ENCODE results near the gene ANTXR1. TPM values are rescaled to one million over a fixed set of nuclear protein-coding genes. Genes with fewer than 3 reads are reported as not detected.

ANTXR1 gene
- total RNA-seq, 1 experiment from 2014 or later, result 37.3 TPM

DNA sequence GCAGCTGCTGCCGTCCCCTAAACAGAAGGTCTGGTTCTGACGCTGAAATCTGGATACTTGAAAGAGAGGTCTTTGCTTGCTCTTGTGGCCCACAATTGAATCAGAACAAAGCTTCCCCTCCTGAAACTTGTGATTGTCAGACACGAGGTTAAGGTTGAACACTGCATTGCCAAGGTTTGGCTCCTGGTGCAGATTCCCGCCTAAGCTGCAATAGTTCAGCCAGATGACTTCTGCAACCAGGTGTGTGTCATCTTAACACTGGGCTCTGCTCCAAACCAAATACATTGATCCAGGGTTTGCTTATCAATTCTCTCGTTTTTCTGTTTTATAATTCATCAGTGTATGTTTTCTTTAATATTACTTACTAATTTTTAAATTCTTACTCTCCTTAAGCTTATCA is 23.9 kb upstream of the ANTXR1 start:
- TF ChIP-seq, protein P1, sequence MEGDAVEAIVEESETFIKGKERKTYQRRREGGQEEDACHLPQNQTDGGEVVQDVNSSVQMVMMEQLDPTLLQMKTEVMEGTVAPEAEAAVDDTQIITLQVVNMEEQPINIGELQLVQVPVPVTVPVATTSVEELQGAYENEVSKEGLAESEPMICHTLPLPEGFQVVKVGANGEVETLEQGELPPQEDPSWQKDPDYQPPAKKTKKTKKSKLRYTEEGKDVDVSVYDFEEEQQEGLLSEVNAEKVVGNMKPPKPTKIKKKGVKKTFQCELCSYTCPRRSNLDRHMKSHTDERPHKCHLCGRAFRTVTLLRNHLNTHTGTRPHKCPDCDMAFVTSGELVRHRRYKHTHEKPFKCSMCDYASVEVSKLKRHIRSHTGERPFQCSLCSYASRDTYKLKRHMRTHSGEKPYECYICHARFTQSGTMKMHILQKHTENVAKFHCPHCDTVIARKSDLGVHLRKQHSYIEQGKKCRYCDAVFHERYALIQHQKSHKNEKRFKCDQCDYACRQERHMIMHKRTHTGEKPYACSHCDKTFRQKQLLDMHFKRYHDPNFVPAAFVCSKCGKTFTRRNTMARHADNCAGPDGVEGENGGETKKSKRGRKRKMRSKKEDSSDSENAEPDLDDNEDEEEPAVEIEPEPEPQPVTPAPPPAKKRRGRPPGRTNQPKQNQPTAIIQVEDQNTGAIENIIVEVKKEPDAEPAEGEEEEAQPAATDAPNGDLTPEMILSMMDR (conservative IDR thresholded peaks at IDR 0.05), result no peak
- Histone ChIP-seq H2AFZ (ENCODE audit: low read length) (no peak overlapping the region), H3K27me3 (ENCODE audit: insufficient read depth, low read length) (no peaks in the 10 kb centered on the region), H2BK5ac (ENCODE audit: insufficient read length, low read length) (no peak overlapping the region), H2BK15ac (ENCODE audit: low read depth, low read length) (no peak overlapping the region), H3K18ac (ENCODE audit: insufficient read length, low read depth, low read length) (no peak overlapping the region), H2BK12ac (ENCODE audit: insufficient read length, low read depth, low read length) (no peak overlapping the region), H3T11ph (ENCODE audit: low read length) (no peak overlapping the region), H3K4me1 (ENCODE audit: insufficient read depth, low read length) (no peaks in the 10 kb centered on the region), H3K14ac (ENCODE audit: insufficient read depth, low read length) (no peak overlapping the region), H2AK5ac (ENCODE audit: insufficient read length, low read length) (no peak overlapping the region), H4K5ac (ENCODE audit: insufficient read length, low read depth, low read length) (no peak overlapping the region), H3K79me1 (ENCODE audit: insufficient read depth, low read depth, low read length, poor library complexity, severe bottlenecking) (no peaks in the 10 kb centered on the region), H3K56ac (ENCODE audit: insufficient read length, low read depth, low read length) (no peak overlapping the region), H3K4me2 (ENCODE audit: insufficient read depth, insufficient read length, low read length) (no peak overlapping the region), H4K91ac (ENCODE audit: insufficient read length, low read depth, low read length) (no peak overlapping the region), H3K9me3 (ENCODE audit: control insufficient read depth, low read depth, low read length) (no peaks in the 10 kb centered on the region), H2BK20ac (ENCODE audit: low read depth, low read length, poor library complexity, severe bottlenecking) (no peak overlapping the region), H3K9ac (ENCODE audit: extremely low read depth, insufficient read length, low read length) (no peak overlapping the region), H4K20me1 (ENCODE audit: control insufficient read depth, insufficient read depth, insufficient read length) (no peaks in the 10 kb centered on the region), H3K23ac (ENCODE audit: insufficient read length, low read depth, low read length) (no peak overlapping the region), H3K4ac (ENCODE audit: low read depth, low read length) (no peak overlapping the region), H3K79me2 (ENCODE audit: insufficient read depth, low read length) (no peaks in the 10 kb centered on the region), H2BK120ac (ENCODE audit: low read depth, low read length, poor library complexity, severe bottlenecking) (no peak overlapping the region), H3K27ac (ENCODE audit: insufficient read length, low read depth, low read length) (no peak overlapping the region), H4K8ac (replicated peaks; ENCODE audit: insufficient read length, low read depth, low read length) (no peak overlapping the region), H3K23me2 (ENCODE audit: insufficient read length, low read depth, low read length, poor library complexity, severe bottlenecking) (no peaks in the 10 kb centered on the region)
- no peaks in the 10 kb centered on the region; a peak in 1 of 4 replicates for H3K4me1 Mint-ChIP-seq
- H3K36me3 Mint-ChIP-seq (ENCODE audit: insufficient read depth in 1 of 3, low read depth in 3 of 3), result no peaks in the 10 kb centered on the region
- no peak overlapping the region for H3K27ac Mint-ChIP-seq
- H3K27me3 Mint-ChIP-seq (ENCODE audit: low read depth), result no peaks in the 10 kb centered on the region
- H3K4me3 Mint-ChIP-seq, result no peak overlapping the region
- no peaks in the 10 kb centered on the region for H3K9me3 Mint-ChIP-seq
- no peak for DNase-seq
- no CpG with 5 or more reads among the region's 5 CpGs for WGBS (ENCODE audit: extremely low coverage, insufficient read length, low lambda C conversion rate)
